Osteoblast (primary cell): ENCODE data around the gene CCDC34. TPM values are rescaled to one million over a fixed set of nuclear protein-coding genes. Genes with fewer than 3 reads are reported as not detected.
"Not testable (repeated sequence)": the region's sequence is repeated elsewhere in the genome, so short reads cannot be mapped to it uniquely, and the experiment has no call there.

Source experiments
- DNase-seq: peaks from one replicate; pipeline ENCODE4 v3.0.0; 2011; ENCODE audit warnings: low spot score, mixed read lengths; ENCODE audit not compliant: insufficient read length; ENCODE audit errors: missing footprints
- H2AFZ ChIP-seq: 2 replicates; pipeline ENCODE4 v1.6.0; 2011; ENCODE audit warnings: mild to moderate bottlenecking, low read length
- H3K27ac ChIP-seq: 2 replicates; pipeline ENCODE4 v1.5.1; 2011; ENCODE audit warnings: mild to moderate bottlenecking, low read depth, low read length, moderate library complexity
- H3K27me3 ChIP-seq: 2 replicates; pipeline ENCODE4 v1.6.0; 2012; ENCODE audit warnings: mild to moderate bottlenecking, control low read depth, inconsistent platforms, low read length, moderate library complexity; ENCODE audit not compliant: insufficient read depth
- H3K36me3 ChIP-seq: 2 replicates; pipeline ENCODE4 v1.5.1; 2011; ENCODE audit warnings: mild to moderate bottlenecking, low read length, control low read depth, moderate library complexity; ENCODE audit not compliant: insufficient read depth
- H3K4me1 ChIP-seq: 2 replicates; pipeline ENCODE4 v1.5.1; 2011; ENCODE audit warnings: mild to moderate bottlenecking, low read length, control low read depth, moderate library complexity; ENCODE audit not compliant: insufficient read depth
- H3K4me2 ChIP-seq: 2 replicates; pipeline ENCODE4 v1.6.0; 2011; ENCODE audit warnings: mild to moderate bottlenecking, low read length; ENCODE audit not compliant: insufficient read depth
- H3K4me3 ChIP-seq: fragments of 200-600 bp; sonication (generic); 3 replicates; pipeline ENCODE4 v1.5.1; 2012; ENCODE audit warnings: mild to moderate bottlenecking, low read length, inconsistent platforms; ENCODE audit not compliant: insufficient read depth
- H3K79me2 ChIP-seq: 2 replicates; pipeline ENCODE4 v1.6.0; 2012; ENCODE audit warnings: mild to moderate bottlenecking, low read length, control low read depth, inconsistent platforms; ENCODE audit not compliant: insufficient read depth
- H3K9me3 ChIP-seq: 2 replicates; pipeline ENCODE4 v1.5.1; 2011; ENCODE audit warnings: low read depth, low read length, control low read depth
- H4K20me1 ChIP-seq: 2 replicates; pipeline ENCODE4 v1.6.0; 2012; ENCODE audit warnings: mild to moderate bottlenecking, low read length, control low read depth; ENCODE audit not compliant: insufficient read depth
- total RNA-seq: library from RNA; depleted of rRNA; stranded (reverse); fragments of >200 nt; gene quantifications from 2 replicates; pipeline ENCODE4 v1.2.3, GENCODE V29; 2012
- TF ChIP-seq, protein P1 (sequence below): IDR thresholded peaks from 2 replicates; pipeline ENCODE4 v1.5.1; 2011; ENCODE audit warnings: mild to moderate bottlenecking, low read depth, low read length, moderate library complexity; ENCODE audit errors: extremely low read depth

Gene CCDC34
- total RNA-seq, 1 donor = 3.6 TPM

DNA sequence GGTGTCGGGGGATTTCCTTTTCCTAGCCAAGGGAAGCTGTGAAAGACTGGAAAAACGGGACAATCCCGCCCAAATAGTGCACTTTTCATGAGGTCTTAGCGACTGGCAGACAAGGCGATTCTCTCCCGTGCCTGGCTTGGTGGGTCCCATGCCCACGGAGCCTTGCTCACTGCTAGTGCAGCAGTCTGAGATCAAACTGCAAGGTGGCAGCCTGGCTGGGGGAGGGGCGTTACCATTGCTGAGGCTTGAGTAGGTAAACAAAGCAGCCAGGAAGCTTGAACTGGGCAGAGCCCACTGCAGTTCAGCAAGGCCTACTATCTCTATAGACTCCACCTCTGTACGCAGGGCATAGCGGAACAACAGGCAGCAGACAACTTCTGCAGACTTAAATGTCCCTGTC is 41.7 kb downstream of the CCDC34 start:
- H3K4me2 ChIP-seq, H2AFZ ChIP-seq, H3K27ac ChIP-seq, H3K9me3 ChIP-seq, H4K20me1 ChIP-seq, DNase-seq, H3K4me3 ChIP-seq, H3K36me3 ChIP-seq, H3K27me3 ChIP-seq, H3K79me2 ChIP-seq: not testable (repeated sequence)
- H3K4me1 ChIP-seq = peaks cover 34% of the 10 kb centered on the region

DNA sequence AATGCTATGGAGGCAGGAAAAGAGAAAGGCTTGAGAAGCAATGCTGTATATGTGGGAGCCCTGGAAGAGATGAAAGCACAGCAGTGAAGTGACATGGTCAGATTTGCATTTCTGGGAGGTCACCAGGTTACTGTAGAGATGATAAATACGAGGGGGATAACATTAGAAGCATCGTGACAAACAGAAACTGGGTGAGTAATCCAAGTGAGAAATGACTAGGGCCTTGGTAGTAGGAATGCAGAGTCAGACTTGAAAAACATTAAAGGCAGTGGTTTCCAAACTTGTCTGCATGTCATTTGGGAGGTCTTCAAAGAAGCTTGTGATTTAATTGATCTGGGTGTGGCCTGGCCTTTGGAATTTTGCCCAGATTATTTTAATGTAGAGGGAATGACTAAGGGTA is 43.9 kb downstream of the CCDC34 start:
- TF ChIP-seq, protein P1, sequence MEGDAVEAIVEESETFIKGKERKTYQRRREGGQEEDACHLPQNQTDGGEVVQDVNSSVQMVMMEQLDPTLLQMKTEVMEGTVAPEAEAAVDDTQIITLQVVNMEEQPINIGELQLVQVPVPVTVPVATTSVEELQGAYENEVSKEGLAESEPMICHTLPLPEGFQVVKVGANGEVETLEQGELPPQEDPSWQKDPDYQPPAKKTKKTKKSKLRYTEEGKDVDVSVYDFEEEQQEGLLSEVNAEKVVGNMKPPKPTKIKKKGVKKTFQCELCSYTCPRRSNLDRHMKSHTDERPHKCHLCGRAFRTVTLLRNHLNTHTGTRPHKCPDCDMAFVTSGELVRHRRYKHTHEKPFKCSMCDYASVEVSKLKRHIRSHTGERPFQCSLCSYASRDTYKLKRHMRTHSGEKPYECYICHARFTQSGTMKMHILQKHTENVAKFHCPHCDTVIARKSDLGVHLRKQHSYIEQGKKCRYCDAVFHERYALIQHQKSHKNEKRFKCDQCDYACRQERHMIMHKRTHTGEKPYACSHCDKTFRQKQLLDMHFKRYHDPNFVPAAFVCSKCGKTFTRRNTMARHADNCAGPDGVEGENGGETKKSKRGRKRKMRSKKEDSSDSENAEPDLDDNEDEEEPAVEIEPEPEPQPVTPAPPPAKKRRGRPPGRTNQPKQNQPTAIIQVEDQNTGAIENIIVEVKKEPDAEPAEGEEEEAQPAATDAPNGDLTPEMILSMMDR = no peak
- H3K27me3 ChIP-seq = no peaks in the 10 kb centered on the region
- peak overlapping the region; percentile 86 for H3K27ac ChIP-seq
- no peaks in the 10 kb centered on the region for H3K79me2 ChIP-seq
- H3K9me3 ChIP-seq = no peaks in the 10 kb centered on the region
- H3K4me3 ChIP-seq = no peak overlapping the region
- H4K20me1 ChIP-seq = no peaks in the 10 kb centered on the region
- peak; percentile 66 for DNase-seq
- H3K4me2 ChIP-seq = peak overlapping the region; percentile 69
- H3K36me3 ChIP-seq = no peaks in the 10 kb centered on the region
- H3K4me1 ChIP-seq = peaks cover 39% of the 10 kb centered on the region
- H2AFZ ChIP-seq = peak overlapping the region; percentile 18

DNA sequence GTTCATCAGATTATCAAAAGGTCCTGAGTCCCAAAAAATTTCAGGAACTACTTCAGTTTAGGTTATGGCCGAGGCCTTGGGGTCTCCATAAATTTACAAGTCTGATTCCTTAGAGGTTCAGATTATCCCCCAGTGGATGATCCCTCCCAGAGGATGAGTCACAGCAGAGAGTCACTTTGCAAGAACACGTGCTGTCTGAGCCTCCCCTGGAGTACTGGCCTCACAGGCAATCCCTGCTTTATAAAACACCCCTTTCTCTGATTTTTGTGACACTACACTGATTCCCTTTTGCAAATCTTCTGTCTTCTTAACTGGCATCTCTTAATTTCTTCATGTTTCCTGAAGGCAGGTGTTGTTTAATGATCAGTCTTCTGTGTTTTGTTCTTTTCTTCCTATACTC is 45.3 kb downstream of the CCDC34 start:
- DNase-seq = peak; percentile 60
- Histone ChIP-seq H3K4me1 (peaks cover 42% of the 10 kb centered on the region), H3K36me3 (no peaks in the 10 kb centered on the region), H3K79me2 (no peaks in the 10 kb centered on the region), H3K4me3 (no peak overlapping the region), H3K27me3 (no peaks in the 10 kb centered on the region), H3K9me3 (no peaks in the 10 kb centered on the region), H4K20me1 (no peaks in the 10 kb centered on the region), H3K27ac (peak overlapping the region; percentile 86), H3K4me2 (no peak overlapping the region), H2AFZ (peak overlapping the region; percentile 37)
- TF ChIP-seq, protein P1 = no peak

DNA sequence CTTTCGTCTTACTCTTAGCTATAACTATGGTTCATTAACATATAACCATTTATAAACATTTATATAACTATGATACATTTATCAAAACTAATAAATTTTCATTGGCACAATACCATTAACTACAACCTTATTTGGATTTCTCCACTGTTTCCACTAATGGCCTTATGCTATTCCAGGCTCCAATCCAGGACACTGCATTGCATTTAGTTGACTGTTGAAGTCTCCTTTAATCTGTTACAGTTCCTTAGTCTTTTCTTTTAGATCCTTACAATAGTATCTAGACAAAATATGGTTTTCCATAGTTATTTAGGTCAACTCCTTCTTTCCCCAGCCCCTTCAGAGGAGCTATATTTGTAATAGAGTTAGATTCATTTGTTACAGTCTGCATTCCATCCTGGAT is 47.2 kb downstream of the CCDC34 start:
- H3K27me3 ChIP-seq = no peaks in the 10 kb centered on the region
- H2AFZ ChIP-seq = no peak overlapping the region
- H3K79me2 ChIP-seq = no peaks in the 10 kb centered on the region
- no peaks in the 10 kb centered on the region for H4K20me1 ChIP-seq
- H3K4me2 ChIP-seq = no peak overlapping the region
- H3K9me3 ChIP-seq = no peaks in the 10 kb centered on the region
- H3K27ac ChIP-seq = no peak overlapping the region
- peak; percentile 6 for DNase-seq
- TF ChIP-seq, protein P1 = no peak
- no peak overlapping the region for H3K4me3 ChIP-seq
- no peaks in the 10 kb centered on the region for H3K36me3 ChIP-seq
- H3K4me1 ChIP-seq = peaks cover 38% of the 10 kb centered on the region
